ENCODE measurements around the gene TPP1.
A peak's percentile ranks its signal among the peaks of the same experiment; 100 is the strongest.

Gene TPP1

DNA sequence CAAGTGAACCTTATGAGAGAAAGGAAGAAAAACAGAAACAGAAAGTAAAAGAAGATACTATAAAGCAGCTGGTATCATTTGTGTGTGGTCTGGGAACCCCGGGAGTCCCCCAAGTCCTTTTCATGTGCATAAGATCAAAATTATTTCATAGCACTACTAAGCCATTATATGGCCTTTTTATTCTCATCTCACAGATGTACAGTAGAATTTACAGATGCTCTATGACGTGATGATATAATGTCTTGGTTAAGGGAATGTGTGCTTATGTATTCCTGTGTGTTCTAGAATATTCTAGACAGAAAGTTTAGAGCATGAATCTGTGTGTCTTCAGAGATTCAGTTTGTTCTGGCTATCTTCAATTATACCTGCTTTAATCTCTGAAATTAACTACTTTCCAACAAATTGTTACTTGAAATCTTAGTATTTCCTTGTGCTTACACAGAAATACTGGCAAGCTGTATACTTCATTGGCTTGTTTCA is 8.6 kb upstream of the TPP1 start:
- no peak for DNase-seq (ENCODE audit: low spot score)

DNA sequence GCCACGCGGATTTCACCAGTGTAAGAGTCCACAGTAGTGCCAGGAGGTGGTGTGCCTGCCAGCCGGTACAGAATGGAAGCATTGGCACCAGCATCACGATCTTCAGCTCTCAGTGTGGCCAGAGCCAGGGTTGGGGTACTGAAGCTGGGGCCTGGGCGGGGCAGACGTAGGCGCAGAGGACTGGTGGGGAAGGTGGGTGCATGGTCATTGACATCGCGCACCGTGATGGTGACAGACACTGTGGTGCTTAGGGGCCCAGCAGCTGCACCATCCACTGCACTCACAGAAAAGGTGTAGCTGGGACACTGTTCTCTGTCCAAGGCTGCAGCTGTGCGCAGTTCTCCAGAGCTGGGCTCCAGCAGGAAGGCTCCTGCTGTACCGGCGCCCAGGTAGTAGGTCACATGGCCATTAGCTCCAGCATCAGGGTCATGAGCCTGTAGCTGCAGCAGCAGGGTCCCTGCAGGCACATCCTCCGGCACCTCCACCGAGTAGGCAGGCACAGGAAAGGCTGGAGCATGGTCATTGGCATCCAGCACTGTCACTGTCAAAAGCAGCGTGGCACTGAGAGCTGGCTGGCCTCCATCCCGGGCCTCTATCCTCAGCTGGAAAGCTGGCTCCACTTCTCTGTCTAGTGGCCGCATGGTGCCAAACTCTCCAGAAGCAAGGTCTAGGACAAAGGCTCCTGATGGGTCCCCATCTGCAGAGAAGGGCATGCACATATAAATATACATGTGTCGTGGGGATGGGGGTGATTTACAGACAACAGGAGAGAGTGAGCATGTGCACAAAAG is 7.9 kb upstream of the TPP1 start:
- DNase-seq (ENCODE audit: low spot score), result no peak

DNA sequence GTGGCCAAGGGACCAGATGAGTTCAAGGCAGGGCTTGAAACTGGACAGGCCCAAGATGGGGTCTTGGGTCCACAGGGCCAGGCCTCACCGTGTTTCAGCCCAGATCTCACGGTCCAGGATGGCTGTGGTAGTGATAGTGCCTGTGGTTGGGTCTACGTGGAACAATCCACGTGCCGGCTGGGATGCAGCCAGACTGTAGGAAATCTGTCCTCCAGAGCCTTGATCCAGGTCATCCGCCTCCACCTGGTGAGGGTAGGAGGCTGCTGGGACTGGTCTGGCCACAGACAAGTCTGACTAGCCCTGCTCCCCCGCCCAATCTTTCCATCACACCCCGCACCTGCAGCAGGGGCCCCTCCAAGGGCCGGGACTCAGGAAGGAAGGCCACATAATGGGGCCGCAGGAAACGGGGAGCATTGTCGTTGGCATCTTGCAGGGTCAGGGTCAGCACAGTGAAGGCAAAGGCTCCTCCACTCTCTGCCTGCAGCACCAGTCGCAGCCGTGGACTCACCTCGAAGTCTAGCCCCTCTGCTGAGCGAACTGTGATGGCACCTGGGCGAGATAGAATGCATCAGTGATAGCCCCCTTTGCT is 6.7 kb upstream of the TPP1 start:
- DNase-seq (ENCODE audit: low spot score), result no peak

DNA sequence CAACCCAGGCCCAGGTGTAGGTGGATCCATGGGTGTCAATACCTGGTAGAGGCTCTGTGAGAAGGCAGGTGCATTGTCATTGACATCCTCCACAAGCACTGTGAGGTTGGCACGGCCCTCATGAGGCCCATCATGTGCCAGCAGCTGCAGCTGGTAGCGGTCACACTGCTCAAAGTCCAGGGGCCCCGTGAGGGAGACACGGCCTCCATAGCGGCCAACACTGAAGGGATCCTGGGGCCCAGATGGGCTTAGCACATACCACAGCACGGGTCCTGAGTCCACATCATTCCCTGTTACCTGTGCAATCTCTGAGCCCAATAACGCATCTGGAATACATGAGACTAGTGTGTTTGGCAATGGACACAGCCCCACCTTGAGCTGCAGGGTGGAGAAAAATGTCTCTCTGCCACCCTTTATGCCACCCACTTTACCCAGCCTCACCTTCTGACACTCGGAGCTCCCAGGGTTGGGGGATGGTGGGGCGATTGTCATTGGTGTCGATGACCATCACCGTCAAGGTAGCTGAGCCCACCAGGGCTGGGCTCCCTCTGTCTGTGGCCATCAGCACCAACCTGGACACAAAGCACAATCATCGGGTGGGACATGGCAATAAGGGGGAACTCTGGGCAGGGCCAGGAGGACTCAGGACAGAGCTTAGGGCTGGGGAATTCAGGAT is 6.1 kb upstream of the TPP1 start:
- no peak for DNase-seq (ENCODE audit: low spot score)

DNA sequence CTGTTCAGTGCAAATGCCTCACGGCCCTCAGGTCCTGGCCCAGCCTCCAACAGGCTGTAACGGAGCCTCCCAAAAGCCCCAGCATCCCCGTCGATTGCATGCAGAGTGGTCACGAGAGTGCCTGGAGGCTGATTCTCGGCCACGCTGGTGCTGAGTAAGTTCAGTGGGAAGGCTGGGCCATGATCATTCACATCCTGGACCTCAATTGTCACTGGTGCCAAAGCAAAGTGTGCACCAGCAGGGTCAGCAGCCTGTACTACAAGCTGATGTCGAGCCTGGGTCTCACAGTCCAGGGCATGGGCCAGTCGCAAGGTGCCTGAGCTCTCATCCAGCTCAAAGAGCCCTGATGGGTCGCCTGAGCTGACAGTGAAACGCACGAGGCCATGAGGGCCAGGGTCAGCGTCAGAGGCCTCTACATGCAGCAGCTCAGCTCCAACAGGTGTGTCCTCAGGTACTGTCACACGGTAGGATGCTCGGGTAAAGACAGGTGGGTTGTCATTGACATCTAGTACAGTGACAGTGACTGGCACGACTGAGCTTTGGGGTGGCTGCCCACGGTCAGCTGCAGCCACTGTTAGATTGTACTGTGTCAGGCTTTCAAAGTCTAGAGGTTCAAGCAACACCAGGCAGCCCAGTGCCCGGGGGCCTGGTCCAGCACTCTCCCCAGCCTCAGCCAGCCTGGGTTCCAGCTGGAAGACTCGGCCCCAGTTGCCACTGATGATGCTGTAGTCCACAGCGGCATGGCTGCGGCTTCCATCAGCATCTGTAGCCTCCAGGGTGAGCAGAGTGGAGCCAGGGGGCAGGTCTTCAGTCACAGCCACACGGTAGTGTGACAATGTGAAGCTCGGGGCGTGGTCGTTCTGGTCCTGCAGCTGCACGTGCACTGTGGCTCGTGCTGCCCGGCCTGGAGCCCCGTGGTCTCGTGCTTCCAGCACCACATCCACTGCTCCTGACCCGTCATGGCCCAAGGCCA is 4.5 kb upstream of the TPP1 start:
- no peak for DNase-seq (ENCODE audit: low spot score)

DNA sequence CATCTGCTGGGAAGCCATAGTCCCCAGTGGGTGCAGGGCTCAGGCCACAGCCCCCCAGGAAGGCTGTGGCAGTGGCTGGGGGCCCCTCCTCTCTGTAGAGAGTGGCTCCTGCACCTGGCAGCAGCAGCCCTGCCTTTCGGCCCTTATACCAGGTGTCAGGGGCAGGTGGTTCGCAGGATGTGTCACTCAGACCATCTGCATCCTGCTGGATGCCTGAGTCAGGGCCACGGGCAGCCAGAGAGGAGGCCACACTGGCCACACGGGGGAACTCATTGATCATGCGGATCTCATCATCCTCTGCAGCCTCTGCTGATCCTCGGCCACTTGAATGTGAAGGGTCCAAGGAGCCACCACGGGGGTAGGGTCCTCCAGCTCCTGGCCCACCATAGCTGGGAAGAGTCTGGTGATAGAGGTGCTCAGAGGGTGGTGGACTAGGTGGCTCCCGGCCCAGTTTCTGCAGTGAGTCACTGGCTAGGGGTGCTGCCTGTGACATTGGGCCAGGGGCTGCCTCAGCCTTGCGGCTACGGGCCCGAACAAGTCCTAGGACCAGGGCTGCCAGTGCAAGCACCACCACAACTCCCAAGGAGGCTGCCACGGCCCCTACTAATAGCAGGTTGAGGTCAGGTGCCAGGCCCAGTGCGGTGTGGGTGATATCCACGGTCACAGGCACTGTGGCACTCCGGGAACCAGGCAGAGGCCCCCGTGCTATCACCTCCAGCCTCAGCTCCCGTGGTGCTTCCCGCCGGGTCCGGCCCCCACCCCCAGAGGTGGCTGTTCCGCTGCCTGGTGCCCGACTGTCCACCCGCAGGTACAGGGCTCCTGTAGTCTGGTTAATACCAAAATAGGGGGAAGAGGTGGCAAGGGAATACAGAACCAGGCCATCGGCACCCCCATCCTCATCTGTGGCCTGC is 3.3 kb upstream of the TPP1 start:
- DNase-seq (ENCODE audit: low spot score), result no peak

DNA sequence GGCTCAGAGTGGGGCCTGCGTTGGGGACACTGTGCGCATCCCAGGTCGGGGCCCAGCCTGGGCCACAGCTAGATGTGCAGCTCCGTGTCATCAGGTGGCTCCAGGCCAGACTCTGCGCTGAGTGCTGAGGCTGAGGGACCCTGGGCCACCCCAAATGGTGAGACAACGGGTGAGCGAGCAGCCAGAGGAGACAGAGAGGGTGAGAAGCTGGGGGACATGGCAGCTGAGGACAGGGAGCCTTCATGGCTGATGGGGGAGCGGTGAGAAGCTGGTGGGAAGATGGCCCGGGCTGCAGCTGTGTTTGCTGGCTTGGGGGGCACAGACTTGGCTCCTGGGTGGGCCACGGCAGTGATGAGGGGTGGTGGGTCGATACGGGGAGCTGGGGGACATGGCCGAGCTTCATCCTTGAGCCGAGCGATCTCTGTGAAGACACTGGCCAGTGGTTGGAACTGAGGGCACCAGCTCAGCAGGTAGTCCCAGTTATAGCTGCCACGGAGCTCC is 2.5 kb upstream of the TPP1 start:
- DNase-seq (ENCODE audit: low spot score), result no peak

DNA sequence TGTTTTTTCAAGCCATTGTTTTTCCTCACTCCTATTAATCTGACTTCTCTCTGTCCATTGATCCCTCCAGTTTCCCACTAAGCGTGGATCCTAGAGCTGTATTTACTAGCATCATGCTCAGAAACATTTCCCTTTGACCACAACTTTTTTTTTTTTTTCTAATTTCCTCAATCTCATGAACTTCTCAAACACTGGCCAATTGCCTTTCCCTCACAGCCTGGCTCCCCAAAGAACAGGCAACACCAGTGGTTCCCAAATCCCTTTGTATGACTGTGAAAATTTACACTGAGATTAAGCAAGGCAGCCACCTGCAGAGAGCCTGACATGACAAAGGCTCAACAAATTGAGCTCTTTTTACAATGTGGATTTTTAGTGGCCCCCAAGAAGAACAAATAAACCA is 1.4 kb upstream of the TPP1 start:
- no peak for DNase-seq (ENCODE audit: low spot score)

DNA sequence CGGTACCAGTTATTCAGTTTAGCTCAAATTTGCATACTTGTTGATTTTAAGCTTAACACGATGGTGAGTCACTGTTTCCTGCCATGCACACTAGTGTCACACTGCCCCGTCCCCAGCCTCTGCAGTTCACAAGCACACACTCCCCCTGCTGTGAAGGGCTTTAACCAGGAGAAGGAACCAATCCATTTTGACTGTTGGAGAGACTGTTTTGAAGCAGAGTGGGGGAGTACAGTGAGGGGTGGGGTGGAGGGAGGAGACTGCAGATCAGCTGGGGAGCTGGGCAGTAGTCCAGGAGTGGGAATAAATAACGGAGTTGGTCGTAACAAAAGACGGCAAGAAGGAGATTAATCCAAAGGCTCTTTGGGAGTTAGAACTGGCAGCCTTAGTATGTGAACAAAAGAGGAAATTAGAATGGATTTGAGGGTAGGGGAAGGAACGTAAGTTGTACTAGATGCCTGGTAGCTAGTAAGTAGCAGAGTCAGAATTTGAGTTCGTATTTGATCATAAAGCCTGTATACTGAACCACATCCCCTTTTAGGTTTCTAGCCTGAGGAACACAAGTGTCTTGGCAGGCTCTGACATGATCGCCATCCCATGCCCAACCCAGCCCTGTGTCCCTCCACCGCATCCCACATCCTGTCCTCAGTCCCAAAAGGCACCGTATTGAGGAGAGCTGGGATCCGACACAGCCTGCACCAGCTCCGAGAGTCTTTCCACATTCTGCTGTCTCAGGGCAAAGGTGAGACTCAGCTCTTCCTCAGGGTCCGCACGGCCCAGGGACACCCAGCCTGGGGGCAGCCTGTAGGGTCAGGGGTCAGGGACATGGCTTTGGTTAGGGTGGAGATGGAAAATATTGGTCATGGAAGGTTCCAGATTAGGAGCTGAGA is 862 bp downstream of the TPP1 start:
- DNase-seq (ENCODE audit: low spot score), result peak; percentile 85

DNA sequence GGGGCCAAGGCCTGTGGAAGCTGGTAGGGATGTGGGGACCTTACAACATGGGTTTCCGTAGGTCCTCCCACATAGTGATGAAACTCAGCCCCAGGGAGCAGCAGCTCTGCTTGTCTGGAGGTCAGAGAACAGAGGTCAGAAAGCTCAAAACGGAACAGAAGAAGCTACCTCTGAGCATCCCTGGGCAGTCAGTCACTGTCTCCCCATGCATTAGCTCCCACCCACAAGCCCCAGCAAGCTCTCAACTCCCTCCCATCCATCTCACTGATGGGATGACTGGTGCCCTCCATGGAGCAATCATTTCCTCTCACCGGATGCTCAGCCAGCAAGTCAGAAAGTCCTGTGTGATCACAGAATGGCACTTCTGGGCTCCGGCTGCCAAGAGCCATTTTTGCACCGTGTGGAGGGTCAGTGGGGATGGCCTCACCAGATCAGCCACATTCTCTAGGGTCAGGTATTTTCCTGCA is 1.9 kb downstream of the TPP1 start:
- no peak for DNase-seq (ENCODE audit: low spot score)

DNA sequence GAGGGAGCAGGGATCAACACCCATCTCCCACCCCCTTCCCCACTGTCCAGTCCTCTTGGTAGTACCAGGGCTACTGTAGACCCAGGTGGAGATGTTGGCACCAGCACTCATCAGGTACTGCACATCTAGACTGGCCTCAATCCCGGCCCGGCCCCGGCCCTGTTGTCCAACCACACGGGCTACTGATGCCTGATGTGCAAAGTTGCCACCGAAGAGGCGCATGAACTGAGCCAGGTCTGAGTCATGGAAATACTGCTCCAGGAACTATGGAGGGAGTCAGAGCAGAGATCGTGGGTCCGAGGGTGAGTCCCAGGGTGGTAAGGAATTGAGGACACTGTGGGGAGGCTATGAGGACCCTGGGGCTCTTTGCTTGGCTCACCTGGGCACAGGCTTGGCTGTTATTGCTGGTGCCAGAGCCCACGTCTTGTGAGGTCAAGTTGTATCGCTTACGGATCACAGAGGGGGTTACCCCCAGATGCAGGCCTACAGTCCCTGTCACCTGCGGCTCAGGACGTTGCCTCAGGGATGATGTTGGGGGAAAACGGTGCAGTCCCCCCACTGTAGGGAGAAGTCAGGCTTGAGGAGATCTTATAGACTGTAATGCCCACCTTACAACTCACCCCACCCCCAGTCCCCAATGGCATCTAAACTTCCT is 2.5 kb downstream of the TPP1 start:
- DNase-seq (ENCODE audit: low spot score), result no peak

DNA sequence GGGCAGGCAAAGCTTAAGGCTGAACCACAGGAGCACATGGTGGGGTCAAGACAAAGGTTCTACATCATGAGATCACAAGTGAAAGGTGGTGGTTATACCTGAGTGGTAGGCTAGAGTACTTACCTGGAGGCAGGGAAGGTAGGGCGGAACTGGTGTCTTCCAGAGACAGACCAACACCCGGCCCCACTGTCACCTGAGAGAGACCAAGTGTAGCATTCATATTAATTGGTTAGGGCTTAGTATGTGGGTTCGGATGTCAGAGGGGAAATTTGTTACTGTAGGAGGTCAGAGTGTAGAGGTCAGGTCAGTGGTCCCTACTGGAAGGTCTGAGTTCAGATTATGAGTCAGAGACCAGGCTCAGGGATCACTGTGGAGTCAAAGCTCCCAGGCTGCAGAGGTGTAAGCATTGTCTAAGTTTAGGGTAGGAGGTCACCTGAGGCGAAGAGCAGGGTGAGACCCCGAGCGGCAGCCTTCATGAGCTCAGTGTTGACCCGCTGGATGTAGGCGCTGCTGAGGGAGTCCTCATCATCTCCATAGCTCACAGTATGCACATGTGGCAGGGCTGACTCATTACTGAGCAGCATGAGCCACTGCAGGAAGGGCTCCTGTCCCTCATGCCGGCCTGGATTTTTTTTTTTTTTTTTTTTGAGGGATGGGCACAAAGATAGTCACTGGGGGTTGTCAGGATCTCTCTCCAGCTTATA is 3.2 kb downstream of the TPP1 start:
- no peak for DNase-seq (ENCODE audit: low spot score)

DNA sequence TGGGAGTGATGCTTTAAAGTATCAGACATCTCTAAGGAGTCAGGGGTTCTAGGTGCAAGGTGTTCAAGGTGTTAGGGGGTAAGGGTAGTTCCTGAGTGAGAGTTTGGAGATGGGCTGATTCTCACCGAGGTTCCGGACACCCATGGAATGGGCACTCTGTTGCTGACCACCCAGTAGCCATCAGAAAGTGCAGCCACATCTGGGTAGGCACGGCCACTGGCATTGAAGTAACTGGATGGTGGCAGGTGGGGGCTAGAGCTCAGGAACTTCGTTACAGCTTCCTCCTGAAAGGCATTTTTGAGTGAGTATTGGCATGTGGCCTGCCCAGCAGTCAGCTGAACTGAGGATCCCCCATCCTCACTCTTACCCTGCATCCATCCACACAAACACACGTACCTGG is 4.2 kb downstream of the TPP1 start:
- no peak for DNase-seq (ENCODE audit: low spot score)

DNA sequence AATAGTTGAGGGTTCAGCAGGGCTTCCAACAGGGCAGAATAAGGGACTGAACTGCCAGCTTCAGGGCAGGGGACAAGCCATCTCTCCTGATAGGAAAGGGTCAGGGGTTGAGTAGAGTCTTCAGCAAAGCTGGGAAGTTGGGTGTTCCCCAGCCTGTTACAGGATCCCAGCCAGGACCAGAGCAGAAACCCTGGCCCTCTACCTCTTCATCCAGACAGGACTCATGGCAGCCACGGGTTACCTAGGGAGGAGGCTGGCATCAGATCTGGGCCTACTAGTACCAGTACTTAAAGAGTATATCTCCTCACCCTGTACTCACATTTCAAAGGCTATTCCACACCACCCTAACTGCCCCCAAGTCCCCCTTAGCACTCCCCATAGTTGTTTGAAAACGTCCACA is 4.8 kb downstream of the TPP1 start:
- no peak for DNase-seq (ENCODE audit: low spot score)

DNA sequence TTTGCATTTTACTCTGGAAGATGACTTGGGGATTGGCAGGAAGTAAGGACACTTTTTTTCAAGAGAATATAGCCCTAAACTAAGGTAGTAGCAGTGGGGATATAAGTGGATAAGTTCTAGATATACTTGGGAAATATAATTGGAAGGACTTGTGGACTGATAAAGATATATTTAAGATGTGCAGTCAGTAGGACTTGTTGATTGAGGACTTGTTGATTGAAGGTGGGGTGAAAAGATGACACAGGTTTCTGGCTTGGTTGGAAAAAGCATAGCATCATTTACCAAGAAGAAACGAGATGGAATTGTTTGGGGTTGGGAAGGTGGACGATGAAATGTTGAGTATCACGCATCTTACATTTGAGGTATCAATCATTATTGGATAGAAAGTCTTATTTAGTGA is 5.7 kb downstream of the TPP1 start:
- DNase-seq (ENCODE audit: low spot score), result no peak

DNA sequence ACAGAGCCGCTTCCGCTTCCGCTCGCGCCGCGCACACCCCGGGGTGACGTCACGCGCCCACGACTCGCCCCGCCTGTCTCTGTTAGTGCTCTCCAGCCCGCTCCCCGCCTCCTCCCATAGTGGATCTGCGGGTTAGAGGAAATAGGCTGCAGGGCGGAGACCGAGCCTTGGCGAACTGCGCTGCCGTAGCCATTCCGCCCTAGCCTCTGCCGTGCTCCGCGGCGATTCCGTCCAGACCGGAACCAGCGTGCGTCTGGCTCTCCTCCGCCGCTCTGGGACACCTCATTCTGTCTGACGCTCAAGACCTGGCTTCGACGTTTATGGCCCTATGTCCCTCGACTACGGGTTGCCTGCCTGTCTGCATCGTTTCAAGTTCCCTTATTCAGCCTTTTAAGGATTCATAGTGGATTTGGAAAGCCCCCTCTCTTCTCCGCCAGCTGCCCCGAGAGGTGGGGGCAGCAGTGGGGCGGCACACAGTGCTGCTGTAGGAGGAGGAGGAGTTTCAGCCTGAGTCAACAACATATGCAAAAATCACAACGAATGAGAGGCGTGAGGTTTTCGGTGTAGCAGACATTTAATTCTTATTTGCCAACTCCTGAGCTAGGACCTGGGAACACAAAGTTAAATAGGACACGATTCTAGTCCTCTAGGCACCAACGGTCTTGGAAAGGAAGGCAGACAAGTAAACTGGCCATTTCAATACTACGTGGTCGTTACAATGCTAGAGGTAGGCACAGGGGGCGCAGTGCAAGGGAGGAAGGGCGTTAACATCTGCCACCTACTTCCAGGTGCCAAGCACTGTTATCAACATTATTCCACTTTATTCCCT is 6.8 kb downstream of the TPP1 start, which contains the start of gene TAF10:
TAF10 (minus strand) TSS at position 4 of the 829 bp plus-strand sequence. CDS start 27 bp downstream, outside the sequence.
- peak; percentile 94 for DNase-seq (ENCODE audit: low spot score)

DNA sequence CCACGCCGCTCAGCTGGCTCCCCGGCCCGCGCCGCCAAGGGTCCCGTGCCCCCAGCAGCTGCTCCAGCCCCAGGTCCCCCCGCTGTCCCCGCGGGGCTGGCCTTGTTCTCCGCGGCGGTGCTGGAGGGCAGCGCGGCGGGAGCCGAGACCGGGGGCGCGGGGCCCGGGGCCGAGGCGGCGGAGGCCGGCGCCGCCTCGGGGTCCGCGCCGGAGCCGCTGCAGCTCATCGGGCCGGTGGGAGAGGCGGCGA is 7.3 kb downstream of the TPP1 start:
- DNase-seq (ENCODE audit: low spot score), result no peak
